HepG2 (cell line): Measurements from ENCODE around the gene CSE1L.

Experiments used
- HIVEP1 ChIP-seq: sonication (generic); formaldehyde crosslinking; IDR thresholded peaks from 2 replicates; pipeline ENCODE4 v1.4.0; 2020; ENCODE audit warnings: mild to moderate bottlenecking, missing genetic modification reagents
- POLR2A ChIP-seq, 2 experiments: IDR thresholded peaks; 2 replicates each; pipeline ENCODE4 v1.6.1; 2011; ENCODE audit warnings: low read depth in 2 of 2, low read length in 2 of 2, mild to moderate bottlenecking in 1 of 2, moderate library complexity in 1 of 2; ENCODE audit not compliant: insufficient read depth in 1 of 2
- POLR2AphosphoS2 ChIP-seq: IDR thresholded peaks from 2 replicates; pipeline ENCODE4 v1.6.1; 2011; ENCODE audit warnings: low read depth, low read length, improper control_type of control experiment
- PTBP1 ChIP-seq: fragments of 200-400 bp; formaldehyde crosslinking; IDR thresholded peaks from 2 replicates; pipeline ENCODE4 v1.6.1; 2018; ENCODE audit warnings: low read length, low read depth; ENCODE audit not compliant: poor library complexity, severe bottlenecking
- SIN3A ChIP-seq: IDR thresholded peaks from 2 replicates; pipeline ENCODE4 v1.6.1; 2011; ENCODE audit warnings: low read depth, mild to moderate bottlenecking, control low read depth, low read length, borderline replicate concordance
- ZNF274 ChIP-seq: sonication (generic); formaldehyde crosslinking; IDR thresholded peaks from 2 replicates; pipeline ENCODE4 v1.5.1; 2020; ENCODE audit warnings: mild to moderate bottlenecking, missing genetic modification reagents
- ZNF282 ChIP-seq: fragments of 450-650 bp; IDR thresholded peaks from 2 replicates; pipeline ENCODE4 v1.6.1; 2018; ENCODE audit not compliant: partially characterized antibody
- TF ChIP-seq, protein P1 (sequence below): sonication (generic); formaldehyde crosslinking; IDR thresholded peaks from 2 replicates; pipeline ENCODE4 v1.4.0; 2020; ENCODE audit warnings: missing genetic modification reagents
- TF ChIP-seq, protein P2 (sequence below): IDR thresholded peaks from 2 replicates; pipeline ENCODE4 v1.6.1; 2016; ENCODE audit warnings: missing biosample characterization, missing genetic modification reagents, low read depth
- TF ChIP-seq, protein P3 (sequence below): sonication (generic); formaldehyde crosslinking; IDR thresholded peaks from 2 replicates; pipeline ENCODE4 v1.5.0; 2020; ENCODE audit warnings: mild to moderate bottlenecking, low read depth, missing genetic modification reagents, borderline replicate concordance

DNA sequence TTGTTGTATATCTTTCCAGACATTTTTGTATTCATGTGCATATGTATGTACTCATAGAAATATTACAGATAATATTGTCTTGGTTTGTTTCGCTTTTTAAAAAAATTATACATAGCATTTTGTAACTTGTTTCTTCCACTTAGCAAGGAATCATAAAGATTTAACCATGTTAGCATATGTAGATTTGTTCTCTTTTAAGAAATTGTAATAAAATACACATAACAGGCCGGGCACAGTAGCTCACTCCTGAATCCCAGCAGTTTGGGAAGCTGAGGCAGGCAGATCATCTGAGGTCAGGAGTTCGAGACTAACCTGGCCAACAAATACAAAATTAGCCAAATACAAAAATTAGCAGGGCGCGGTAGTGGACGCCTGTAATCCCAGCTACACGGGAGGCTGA, 44.4 kb upstream of the CSE1L start:
- TF ChIP-seq ZNF274 (CRISPR knock-in tag) = no peak
- TF ChIP-seq ZNF282 = no peak
- TF ChIP-seq, protein P1, sequence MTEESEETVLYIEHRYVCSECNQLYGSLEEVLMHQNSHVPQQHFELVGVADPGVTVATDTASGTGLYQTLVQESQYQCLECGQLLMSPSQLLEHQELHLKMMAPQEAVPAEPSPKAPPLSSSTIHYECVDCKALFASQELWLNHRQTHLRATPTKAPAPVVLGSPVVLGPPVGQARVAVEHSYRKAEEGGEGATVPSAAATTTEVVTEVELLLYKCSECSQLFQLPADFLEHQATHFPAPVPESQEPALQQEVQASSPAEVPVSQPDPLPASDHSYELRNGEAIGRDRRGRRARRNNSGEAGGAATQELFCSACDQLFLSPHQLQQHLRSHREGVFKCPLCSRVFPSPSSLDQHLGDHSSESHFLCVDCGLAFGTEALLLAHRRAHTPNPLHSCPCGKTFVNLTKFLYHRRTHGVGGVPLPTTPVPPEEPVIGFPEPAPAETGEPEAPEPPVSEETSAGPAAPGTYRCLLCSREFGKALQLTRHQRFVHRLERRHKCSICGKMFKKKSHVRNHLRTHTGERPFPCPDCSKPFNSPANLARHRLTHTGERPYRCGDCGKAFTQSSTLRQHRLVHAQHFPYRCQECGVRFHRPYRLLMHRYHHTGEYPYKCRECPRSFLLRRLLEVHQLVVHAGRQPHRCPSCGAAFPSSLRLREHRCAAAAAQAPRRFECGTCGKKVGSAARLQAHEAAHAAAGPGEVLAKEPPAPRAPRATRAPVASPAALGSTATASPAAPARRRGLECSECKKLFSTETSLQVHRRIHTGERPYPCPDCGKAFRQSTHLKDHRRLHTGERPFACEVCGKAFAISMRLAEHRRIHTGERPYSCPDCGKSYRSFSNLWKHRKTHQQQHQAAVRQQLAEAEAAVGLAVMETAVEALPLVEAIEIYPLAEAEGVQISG = no peak
- TF ChIP-seq POLR2AphosphoS2 = no peak
- TF ChIP-seq HIVEP1 (CRISPR knock-in tag) = no peak
- no peak for TF ChIP-seq SIN3A
- no peak for TF ChIP-seq PTBP1
- no peak for TF ChIP-seq POLR2A (IDR thresholded peaks at IDR 0.05; ENCODE audit: insufficient read depth in 1 of 2, low read depth in 2 of 2, low read length in 2 of 2)
- TF ChIP-seq, protein P2, sequence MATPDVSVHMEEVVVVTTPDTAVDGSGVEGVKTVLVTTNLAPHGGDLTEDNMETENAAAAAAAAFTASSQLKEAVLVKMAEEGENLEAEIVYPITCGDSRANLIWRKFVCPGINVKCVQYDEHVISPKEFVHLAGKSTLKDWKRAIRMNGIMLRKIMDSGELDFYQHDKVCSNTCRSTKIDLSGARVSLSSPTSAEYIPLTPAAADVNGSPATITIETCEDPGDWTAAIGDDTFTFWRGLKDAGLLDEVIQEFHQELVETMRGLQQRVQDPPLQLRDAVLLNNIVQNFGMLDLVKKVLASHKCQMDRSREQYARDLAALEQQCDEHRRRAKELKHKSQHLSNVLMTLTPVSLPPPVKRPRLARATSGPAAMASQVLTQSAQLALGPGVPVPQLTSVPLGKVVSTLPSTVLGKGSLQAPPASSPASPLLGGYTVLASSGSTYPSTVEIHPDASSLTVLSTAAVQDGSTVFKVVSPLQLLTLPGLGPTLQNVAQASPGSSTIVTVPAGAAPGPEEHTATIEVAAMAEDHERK (CRISPR knock-in tag) = no peak
- TF ChIP-seq, protein P3, sequence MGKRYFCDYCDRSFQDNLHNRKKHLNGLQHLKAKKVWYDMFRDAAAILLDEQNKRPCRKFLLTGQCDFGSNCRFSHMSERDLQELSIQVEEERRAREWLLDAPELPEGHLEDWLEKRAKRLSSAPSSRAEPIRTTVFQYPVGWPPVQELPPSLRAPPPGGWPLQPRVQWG = no peak
